Measurements from ENCODE around the gene CNNM2.

CNNM2 gene

DNA sequence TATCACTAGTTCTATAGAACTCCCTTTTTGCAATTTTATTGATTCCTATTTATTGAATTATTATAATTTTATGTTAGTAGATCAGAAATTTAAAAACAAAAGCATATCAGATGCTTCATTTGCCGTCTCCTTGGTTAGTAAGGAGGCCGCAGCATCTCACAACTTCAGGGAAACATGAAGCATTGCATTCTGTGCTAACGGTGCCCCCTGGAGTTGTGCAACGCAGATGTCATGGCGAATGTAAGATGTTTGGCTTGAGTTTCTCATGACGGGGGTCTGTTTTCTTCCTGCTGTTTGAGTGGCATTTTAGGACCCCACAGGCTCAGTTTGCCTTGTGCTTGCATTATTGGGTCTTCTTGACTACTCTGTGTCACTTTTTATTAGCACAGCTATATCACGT lies 124.8 kb downstream of the CNNM2 start:
- no peak overlapping the region for H3K27ac Mint-ChIP-seq
- no peaks in the 10 kb centered on the region for H3K36me3 Mint-ChIP-seq (ENCODE audit: insufficient read depth)
- ATAC-seq (replicated peaks) = no peak
- DNase-seq = no peak
- peaks cover 0 to 5% of the 10 kb centered on the region in 2 donors for H3K4me1 Mint-ChIP-seq (ENCODE audit: low read depth in 2 of 2)
- H3K27me3 Mint-ChIP-seq = no peaks in the 10 kb centered on the region
- no peak overlapping the region for H3K4me3 Mint-ChIP-seq
- H3K9me3 Mint-ChIP-seq = no peaks in the 10 kb centered on the region

DNA sequence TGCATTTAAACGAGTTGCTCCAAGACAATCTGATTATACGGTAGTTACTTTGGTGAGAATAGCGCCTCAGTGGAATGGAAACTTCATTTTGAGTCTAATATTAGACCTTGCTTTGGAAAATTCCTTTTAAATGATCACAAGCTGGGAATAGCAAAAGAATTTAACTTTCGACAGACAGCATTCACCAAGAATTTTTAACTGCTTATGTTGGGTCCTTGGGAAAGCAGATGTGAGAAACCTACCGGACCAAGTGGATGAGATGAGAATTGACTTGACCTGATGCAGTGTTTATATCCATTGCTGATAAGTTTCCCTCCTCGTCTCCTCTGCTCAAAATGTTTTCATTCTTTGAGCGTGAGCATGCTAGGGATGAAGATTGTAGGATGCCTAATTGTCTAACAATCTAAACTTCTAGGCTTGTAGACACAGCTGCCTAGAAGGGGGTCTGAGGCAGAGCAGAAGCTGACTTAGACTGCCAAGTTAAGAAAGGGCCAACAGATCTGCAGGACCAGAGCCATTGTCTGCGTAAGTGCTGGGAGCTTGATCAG lies 126.9 kb downstream of the CNNM2 start:
- Mint-ChIP-seq H3K4me1 (ENCODE audit: low read depth in 2 of 2) (peaks cover 0 to 5% of the 10 kb centered on the region in 2 donors), H3K9me3 (no peaks in the 10 kb centered on the region), H3K27ac (no peak overlapping the region), H3K4me3 (no peak overlapping the region), H3K36me3 (ENCODE audit: insufficient read depth) (no peaks in the 10 kb centered on the region), H3K27me3 (no peaks in the 10 kb centered on the region)
- DNase-seq (no peak), ATAC-seq (replicated peaks) (no peak)

DNA sequence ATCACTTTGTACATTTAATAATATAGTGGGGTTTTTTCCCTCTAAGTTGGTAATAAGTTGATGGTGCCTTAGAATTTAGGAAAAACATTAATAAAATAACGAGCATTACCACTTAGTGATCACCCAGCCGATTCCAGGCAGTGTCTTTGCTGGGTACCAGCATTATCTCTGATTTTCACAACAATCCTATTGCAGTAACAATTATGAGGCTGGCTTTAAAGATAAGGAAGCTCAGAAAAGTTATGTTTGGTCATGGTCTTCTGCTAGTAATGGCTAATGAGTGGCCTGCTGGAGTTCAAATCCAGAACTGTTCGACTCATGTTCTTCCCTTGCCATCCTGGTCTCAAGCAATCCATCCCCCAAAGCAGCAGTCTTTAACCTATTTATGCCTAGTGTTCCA lies 127.9 kb downstream of the CNNM2 start:
- Mint-ChIP-seq H3K9me3 (no peaks in the 10 kb centered on the region), H3K27ac (no peak overlapping the region), H3K27me3 (no peaks in the 10 kb centered on the region), H3K36me3 (ENCODE audit: insufficient read depth) (no peaks in the 10 kb centered on the region), H3K4me1 (ENCODE audit: low read depth in 2 of 2) (peaks cover 0 to 5% of the 10 kb centered on the region in 2 donors), H3K4me3 (no peak overlapping the region)
- no peak for ATAC-seq (replicated peaks)
- DNase-seq = no peak

DNA sequence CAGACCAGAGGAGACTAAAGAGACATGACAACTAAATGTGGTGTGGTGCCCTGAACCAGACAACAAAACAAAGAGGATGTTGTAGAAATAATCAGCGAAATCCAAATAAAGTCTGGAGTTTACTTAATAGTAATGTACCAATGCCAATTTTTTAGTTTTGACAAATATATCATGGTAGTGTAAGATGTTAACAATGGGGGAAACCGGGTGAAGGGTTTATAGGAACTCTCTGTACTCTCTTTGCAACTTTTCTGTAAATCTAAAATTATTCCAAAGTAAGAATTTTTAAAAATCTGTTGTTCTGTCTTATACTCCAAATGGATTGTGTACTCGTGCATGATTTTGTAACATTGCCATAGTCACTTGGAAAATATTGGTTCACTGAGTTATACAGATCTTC lies 129.3 kb downstream of the CNNM2 start:
- Mint-ChIP-seq H3K27ac (peak overlapping the region in 1 of 2 donors; percentile 4), H3K27me3 (no peaks in the 10 kb centered on the region), H3K4me3 (no peak overlapping the region), H3K4me1 (ENCODE audit: low read depth in 2 of 2) (peaks cover 0 to 2% of the 10 kb centered on the region in 2 donors), H3K36me3 (ENCODE audit: insufficient read depth) (no peaks in the 10 kb centered on the region), H3K9me3 (no peaks in the 10 kb centered on the region)
- no peak for ATAC-seq (replicated peaks)
- no peak for DNase-seq

DNA sequence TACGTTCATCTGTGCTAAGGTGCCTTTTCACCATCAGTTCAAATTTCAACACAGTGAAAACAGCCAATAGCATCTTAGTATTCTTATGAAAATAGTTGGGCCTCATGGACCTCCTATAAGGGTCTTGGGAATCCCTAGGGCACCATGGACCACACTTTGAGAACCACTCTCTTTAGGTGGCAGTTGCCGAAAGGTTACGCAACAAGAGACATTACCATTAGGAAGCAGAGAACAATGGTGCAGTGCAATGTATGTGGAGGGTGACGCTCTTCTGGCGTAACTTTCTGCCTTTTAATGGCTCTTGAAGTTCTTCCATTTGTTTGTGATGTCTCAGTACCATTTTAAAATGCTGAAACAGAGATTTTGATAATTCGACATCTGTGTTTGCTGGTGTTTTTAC lies 131.1 kb downstream of the CNNM2 start:
- Mint-ChIP-seq H3K36me3 (ENCODE audit: insufficient read depth) (peaks cover 5% of the 10 kb centered on the region), H3K27ac (no peak overlapping the region), H3K9me3 (no peaks in the 10 kb centered on the region), H3K27me3 (no peaks in the 10 kb centered on the region), H3K4me1 (ENCODE audit: low read depth in 2 of 2) (peaks cover 11 to 12% of the 10 kb centered on the region in 2 donors), H3K4me3 (no peak overlapping the region)
- DNase-seq = no peak
- no peak for ATAC-seq (replicated peaks)

DNA sequence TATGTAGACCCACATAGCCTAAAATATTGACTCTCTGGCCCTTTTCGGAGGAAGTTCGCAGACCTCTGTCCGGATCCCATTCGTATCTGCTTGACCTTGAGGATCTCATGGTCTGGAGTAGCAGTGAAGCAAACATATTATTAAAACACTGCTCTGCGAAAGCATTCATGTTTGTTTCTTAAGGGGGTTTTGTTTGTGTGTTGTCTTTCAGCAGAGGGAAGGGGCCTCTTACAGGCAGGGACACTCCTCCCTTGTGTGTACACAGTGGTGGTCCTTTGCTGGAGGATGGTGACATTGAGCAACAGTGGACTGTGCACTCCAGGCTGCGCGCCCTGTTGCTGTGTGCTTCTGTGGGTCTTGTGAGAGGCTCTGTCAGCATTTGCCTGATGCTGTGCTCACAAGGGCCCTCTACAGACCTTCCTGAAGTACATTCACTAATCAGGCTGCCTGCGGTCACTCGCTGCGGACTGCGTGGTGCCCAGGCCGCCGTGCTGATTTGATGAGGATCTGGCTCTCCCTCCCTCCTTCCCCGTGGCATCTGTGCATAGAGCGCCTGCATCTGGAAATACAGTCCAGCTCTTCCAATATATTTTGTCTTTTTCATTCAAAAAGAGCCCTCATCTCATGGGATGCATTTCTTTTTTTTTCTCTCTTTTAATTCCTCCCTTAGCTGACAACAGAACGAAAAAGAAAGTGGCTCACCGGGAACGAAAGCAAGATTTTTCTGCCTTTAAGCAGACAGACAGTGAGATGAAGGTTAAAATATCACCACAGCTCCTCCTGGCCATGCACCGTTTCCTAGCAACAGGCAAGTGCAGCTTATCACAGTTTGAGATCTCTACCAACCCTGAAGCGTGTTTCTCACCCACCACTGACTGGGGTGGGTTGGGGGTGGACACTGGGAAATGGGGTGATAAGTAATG lies 135.8 kb downstream of the CNNM2 start:
- ATAC-seq (replicated peaks) (peak; percentile 93), DNase-seq (peak; percentile 59 to 63 (median 63))

DNA sequence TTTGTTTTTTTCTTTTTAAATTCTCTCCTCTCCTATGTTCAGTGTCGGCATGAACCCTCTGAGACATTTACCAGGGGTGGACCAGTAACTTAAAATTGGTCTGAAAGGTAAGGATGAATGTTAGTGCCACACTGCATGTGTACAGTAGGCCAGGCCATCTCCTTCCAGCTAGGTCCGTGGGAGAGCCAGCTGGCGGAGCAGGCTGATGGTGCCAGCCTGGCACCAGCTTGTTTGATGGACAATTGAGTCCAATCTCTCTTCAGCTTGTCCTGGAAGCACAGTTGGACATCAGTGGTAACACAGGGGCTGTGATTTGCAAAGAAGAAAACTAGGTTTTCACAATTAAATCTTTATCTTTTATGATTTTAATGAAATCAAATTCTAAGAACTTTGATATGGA lies 136.5 kb downstream of the CNNM2 start:
- H3K4me1 Mint-ChIP-seq (ENCODE audit: low read depth in 2 of 2) = peaks cover 21 to 22% of the 10 kb centered on the region in 2 donors
- peaks cover 7% of the 10 kb centered on the region for H3K36me3 Mint-ChIP-seq (ENCODE audit: insufficient read depth)
- no peaks in the 10 kb centered on the region for H3K27me3 Mint-ChIP-seq
- H3K9me3 Mint-ChIP-seq = no peaks in the 10 kb centered on the region
- ATAC-seq (replicated peaks) = no peak
- peak overlapping the region; percentile 86 to 96 for H3K4me3 Mint-ChIP-seq
- peak overlapping the region; percentile 93 to 97 for H3K27ac Mint-ChIP-seq
- no peak for DNase-seq

More for the DNA sequence above, 135.8 kb downstream of the CNNM2 start:
- H3K36me3 Mint-ChIP-seq (ENCODE audit: insufficient read depth) = peaks cover 7% of the 10 kb centered on the region
- no peaks in the 10 kb centered on the region for H3K27me3 Mint-ChIP-seq
- peak overlapping the region; percentile 86 to 96 for H3K4me3 Mint-ChIP-seq
- no peaks in the 10 kb centered on the region for H3K9me3 Mint-ChIP-seq
- peaks cover 21 to 22% of the 10 kb centered on the region in 2 donors for H3K4me1 Mint-ChIP-seq (ENCODE audit: low read depth in 2 of 2)
- H3K27ac Mint-ChIP-seq = peak overlapping the region; percentile 93 to 97

DNA sequence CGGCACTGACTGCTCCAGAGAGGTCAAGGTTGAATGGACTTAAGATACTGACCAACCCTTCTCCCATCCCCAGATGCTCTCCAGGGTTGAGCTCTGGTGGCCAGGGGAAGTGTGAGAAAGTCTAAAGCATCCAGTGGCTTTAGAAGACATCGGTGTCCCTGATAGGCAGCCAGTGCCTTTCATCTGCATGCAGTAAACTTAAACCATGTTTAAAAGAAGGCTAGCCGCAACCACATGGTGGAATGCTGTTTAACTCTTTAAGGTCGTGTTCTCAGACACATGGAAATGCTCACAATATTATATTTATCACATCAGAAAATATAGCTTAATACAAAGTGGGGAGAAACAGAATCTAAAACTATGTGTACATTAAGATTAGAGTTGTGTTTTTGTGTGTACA lies 137.0 kb downstream of the CNNM2 start:
- no peak for DNase-seq
- H3K36me3 Mint-ChIP-seq (ENCODE audit: insufficient read depth) = peaks cover 7% of the 10 kb centered on the region
- peak overlapping the region; percentile 86 to 96 for H3K4me3 Mint-ChIP-seq

DNA sequence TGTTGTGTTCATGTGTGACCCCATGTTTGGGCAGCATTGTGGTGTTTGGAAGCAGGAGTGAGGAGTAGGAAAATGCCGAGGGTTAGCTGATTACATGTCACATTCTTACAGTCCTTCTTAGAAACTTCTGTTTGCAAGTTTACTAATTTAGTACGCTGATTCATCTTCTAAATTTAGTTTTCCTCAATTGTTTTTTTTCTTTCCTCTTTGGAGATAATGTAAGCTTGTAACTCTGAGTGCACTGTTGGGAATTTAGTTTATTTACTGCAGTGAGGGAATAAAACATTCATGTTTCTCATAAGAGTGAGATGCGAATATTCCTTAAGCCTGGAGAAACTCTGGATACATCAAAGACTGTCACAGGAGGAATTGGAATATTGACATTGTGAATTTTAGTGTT lies 139.9 kb downstream of the CNNM2 start:
- no peak for ATAC-seq (replicated peaks)

More for the DNA sequence above, 137.0 kb downstream of the CNNM2 start:
- H3K27ac Mint-ChIP-seq = peak overlapping the region; percentile 93 to 97
- H3K4me1 Mint-ChIP-seq (ENCODE audit: low read depth in 2 of 2) = peaks cover 21 to 22% of the 10 kb centered on the region in 2 donors
- H3K27me3 Mint-ChIP-seq = no peaks in the 10 kb centered on the region
- no peak for ATAC-seq (replicated peaks)
- no peaks in the 10 kb centered on the region for H3K9me3 Mint-ChIP-seq

DNA sequence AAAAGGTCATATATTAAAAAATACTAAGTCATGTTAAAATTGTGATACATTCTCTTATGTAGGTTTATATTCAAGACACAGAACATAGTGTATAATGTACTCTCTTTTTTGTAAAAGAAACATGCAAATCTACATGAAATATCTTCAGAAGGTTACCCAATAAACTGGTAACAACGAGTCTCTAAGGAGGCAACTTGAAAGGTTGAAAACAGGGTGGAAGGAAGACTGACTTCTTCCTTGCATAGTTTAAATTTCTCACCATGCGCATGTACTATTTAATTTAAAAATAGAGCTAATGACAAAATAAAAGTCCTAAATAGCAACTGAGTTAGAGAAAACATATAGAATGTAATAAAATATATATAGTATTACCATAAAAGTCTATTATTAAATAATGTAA lies 142.5 kb downstream of the CNNM2 start:
- Mint-ChIP-seq H3K27me3 (no peaks in the 10 kb centered on the region), H3K27ac (no peak overlapping the region), H3K36me3 (ENCODE audit: insufficient read depth) (no peaks in the 10 kb centered on the region), H3K9me3 (no peaks in the 10 kb centered on the region), H3K4me3 (no peak overlapping the region), H3K4me1 (ENCODE audit: low read depth in 2 of 2) (peaks cover 0 to 2% of the 10 kb centered on the region in 2 donors)
- ATAC-seq (replicated peaks) (no peak), DNase-seq (no peak)

More for the DNA sequence above, 139.9 kb downstream of the CNNM2 start:
- H3K36me3 Mint-ChIP-seq (ENCODE audit: insufficient read depth) = peaks cover 7% of the 10 kb centered on the region
- no peak for DNase-seq
- H3K27ac Mint-ChIP-seq = no peak overlapping the region
- H3K4me1 Mint-ChIP-seq (ENCODE audit: low read depth in 2 of 2) = peaks cover 21 to 22% of the 10 kb centered on the region in 2 donors
- no peaks in the 10 kb centered on the region for H3K27me3 Mint-ChIP-seq
- H3K4me3 Mint-ChIP-seq = no peak overlapping the region
- no peaks in the 10 kb centered on the region for H3K9me3 Mint-ChIP-seq

DNA sequence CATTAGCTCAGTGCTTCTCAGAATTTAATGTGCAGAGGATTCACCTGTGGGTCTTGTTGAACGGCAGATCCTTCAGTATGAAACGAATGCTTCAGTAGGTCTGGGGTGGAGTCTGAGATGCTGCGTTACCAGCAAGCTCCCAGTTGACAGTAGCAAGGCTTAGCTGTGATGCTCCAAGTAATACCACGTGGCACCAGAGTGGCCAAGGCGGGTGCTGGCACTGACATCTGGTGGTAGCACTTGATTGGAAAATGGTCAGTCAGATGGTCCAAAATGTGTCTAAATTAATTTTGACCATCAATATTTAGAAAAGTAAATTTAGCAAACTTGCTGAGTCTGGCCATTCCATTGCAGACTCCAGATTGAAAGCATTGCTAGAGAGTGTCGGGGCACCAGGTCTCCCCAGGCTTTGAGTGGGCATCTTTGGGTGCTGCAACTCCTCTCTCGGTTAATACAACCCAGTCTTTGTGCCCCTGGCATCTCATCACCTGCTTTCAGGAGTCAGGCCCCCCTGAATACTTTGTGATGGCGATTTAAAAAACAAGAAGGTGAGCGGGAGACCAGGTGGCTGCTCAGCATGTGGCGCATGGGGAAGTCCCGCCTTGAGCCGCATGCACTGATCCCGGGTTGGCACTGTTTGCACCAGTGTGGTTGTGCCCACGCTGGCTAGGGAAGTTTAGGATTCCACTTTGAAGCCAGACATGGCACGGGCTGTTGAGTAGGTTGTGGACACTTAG lies 144.9 kb downstream of the CNNM2 start:
- Mint-ChIP-seq H3K4me1 (ENCODE audit: low read depth in 2 of 2) (no peaks in the 10 kb centered on the region), H3K9me3 (no peaks in the 10 kb centered on the region)
- no peak for ATAC-seq (replicated peaks)

DNA sequence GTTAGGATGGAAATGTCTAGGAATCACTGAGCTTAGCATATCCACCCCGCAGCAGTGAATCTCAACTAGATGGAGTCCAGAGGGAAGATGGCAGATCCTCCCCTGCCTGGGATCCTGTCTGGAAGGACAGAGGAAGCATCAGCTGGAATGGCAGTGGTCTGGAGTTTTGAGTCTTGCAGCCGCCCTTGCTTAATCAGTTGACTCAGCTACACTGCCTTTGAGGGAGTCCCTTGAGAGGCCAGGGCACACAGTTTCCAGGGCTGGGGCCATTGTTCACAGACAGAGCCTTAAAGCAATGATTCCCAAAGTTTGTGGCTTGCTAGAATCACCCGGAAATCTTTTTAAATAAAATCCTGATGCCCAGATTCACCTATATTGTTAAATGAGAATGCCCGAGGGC lies 146.9 kb downstream of the CNNM2 start:
- ATAC-seq (replicated peaks) = no peak
- DNase-seq = no peak
- H3K27me3 Mint-ChIP-seq = no peaks in the 10 kb centered on the region
- H3K4me1 Mint-ChIP-seq (ENCODE audit: low read depth in 2 of 2) = peaks cover 10 to 14% of the 10 kb centered on the region in 2 donors
- no peaks in the 10 kb centered on the region for H3K9me3 Mint-ChIP-seq
- no peak overlapping the region for H3K27ac Mint-ChIP-seq
- H3K4me3 Mint-ChIP-seq = no peak overlapping the region
- peaks cover 3% of the 10 kb centered on the region for H3K36me3 Mint-ChIP-seq (ENCODE audit: insufficient read depth)

More for the DNA sequence above, 144.9 kb downstream of the CNNM2 start:
- Mint-ChIP-seq H3K4me3 (no peak overlapping the region), H3K27ac (no peak overlapping the region), H3K36me3 (ENCODE audit: insufficient read depth) (peaks cover 3% of the 10 kb centered on the region), H3K27me3 (no peaks in the 10 kb centered on the region)
- DNase-seq = no peak

Measured in effector memory CD8-positive, alpha-beta T cell (primary cell).